HG03575 (cell line): ENCODE measurements around the gene C20orf144.
"Not testable (repeated sequence)": the region's sequence is repeated elsewhere in the genome, so short reads cannot be mapped to it uniquely, and the experiment has no call there.

Experiments
- ATAC-seq: cut with Tn5 transposase; IDR thresholded peaks from one replicate; pipeline ENCODE4 v1.9.1; 2021; ENCODE audit not compliant: unreplicated experiment, insufficient number of reproducible peaks, low FRiP score; ENCODE audit errors: extremely low read depth

C20orf144 gene

GRCh38 chr20:33662172-33662571 is at the start of gene C20orf144:
C20orf144 (plus strand) TSS chr20:33662327; CDS start chr20:33662346, 19 bp downstream.
- ATAC-seq, result no peak

GRCh38 chr20:33621717-33622400 is 40.3 kb upstream of the C20orf144 start:
- no peak for ATAC-seq

- ATAC-seq, result no peak
Measured at GRCh38 chr20:33622705-33623365, 39.3 kb upstream of the C20orf144 start.

- no peak for ATAC-seq
Measured at GRCh38 chr20:33624399-33624798, 37.7 kb upstream of the C20orf144 start.

GRCh38 chr20:33626190-33626589 is 35.9 kb upstream of the C20orf144 start:
- ATAC-seq, result no peak

GRCh38 chr20:33627577-33628216 is 34.4 kb upstream of the C20orf144 start:
- ATAC-seq, result no peak

- ATAC-seq, result no peak
Measured at GRCh38 chr20:33629533-33629932, 32.6 kb upstream of the C20orf144 start.

- ATAC-seq, result no peak
Measured at GRCh38 chr20:33629979-33630378, 32.1 kb upstream of the C20orf144 start.

- no peak for ATAC-seq
Measured at GRCh38 chr20:33630507-33630906, 31.6 kb upstream of the C20orf144 start.

- ATAC-seq, result not testable (repeated sequence)
Measured at GRCh38 chr20:33631910-33632309, 30.2 kb upstream of the C20orf144 start.

- no peak for ATAC-seq
Measured at GRCh38 chr20:33635341-33635740, 26.8 kb upstream of the C20orf144 start.

- ATAC-seq, result no peak
Measured at GRCh38 chr20:33636776-33637175, 25.4 kb upstream of the C20orf144 start.

- ATAC-seq, result no peak
Measured at GRCh38 chr20:33640287-33640686, 21.8 kb upstream of the C20orf144 start.

- ATAC-seq, result no peak
Measured at GRCh38 chr20:33644313-33645071, 17.6 kb upstream of the C20orf144 start.

- ATAC-seq, result no peak
Measured at GRCh38 chr20:33645072-33645358, 17.1 kb upstream of the C20orf144 start.

- no peak for ATAC-seq
Measured at GRCh38 chr20:33645396-33645795, 16.7 kb upstream of the C20orf144 start.

GRCh38 chr20:33646191-33646590 is 15.9 kb upstream of the C20orf144 start:
- no peak for ATAC-seq

- not testable (repeated sequence) for ATAC-seq
Measured at GRCh38 chr20:33646959-33647602, 15.0 kb upstream of the C20orf144 start.
